Measurements from ENCODE around the gene LMTK2. TPM values are rescaled to one million over a fixed set of nuclear protein-coding genes. Genes with fewer than 3 reads are reported as not detected.

LMTK2 gene
- total and polyA plus RNA-seq, 2 donors (not counting 1 experiment from before 2014, with no cell fraction given): 4.9 to 13.1 TPM

DNA sequence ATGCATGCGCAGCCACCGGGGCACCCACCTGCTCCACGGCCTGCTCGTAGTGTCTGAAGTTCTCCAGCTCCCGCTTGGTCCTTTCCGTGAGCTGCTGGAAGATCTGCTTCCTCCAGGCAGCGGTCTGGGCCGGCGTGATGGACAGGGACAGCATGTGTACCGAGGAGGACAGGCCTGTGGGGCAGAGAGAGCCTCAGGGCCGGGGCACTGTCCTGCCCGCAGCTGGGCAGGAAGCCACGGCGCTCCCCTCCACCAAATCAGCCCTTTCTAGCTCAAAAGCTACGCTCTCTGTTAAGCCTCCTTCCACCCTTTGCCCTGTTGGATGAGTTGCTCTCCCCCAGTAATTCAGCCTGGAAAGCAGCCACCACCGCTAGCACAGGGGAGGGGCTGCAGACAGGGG lies 126.1 kb downstream of the LMTK2 start:
- no peaks in the 10 kb centered on the region for H3K4me1 ChIP-seq (ENCODE audit: control insufficient read depth in 2 of 2, insufficient read depth in 2 of 2, low read length in 2 of 2)
- H3K79me2 ChIP-seq (ENCODE audit: control insufficient read depth, insufficient read depth, low read length): no peaks in the 10 kb centered on the region
- H3K27me3 ChIP-seq (replicated peaks in 1 of 4; ENCODE audit: control extremely low read depth in 1 of 4, control insufficient read depth in 3 of 4, insufficient read depth in 4 of 4, low read length in 3 of 4): no peaks in the 10 kb centered on the region
- Mint-ChIP-seq H3K27ac (no peak overlapping the region), H3K4me1 (no peaks in the 10 kb centered on the region), H3K27me3 (no peaks in the 10 kb centered on the region), H3K4me3 (no peak overlapping the region), H3K9me3 (ENCODE audit: insufficient read depth) (no peaks in the 10 kb centered on the region)
- H3K4me3 ChIP-seq (ENCODE audit: control extremely low read depth in 1 of 5, extremely low read depth in 1 of 5, insufficient read depth in 1 of 5, low read depth in 2 of 5, low read length in 4 of 5): no peak overlapping the region
- CTCF ChIA-PET: no interaction called here
- TF ChIP-seq EZH2 (IDR thresholded peaks at IDR 0.05; ENCODE audit: borderline replicate concordance, insufficient read depth, low read depth, low read length, poor library complexity, severe bottlenecking) (no peak), CTCF (IDR thresholded peaks at IDR 0.05) (no peak)
- no peak overlapping the region for H3K9ac ChIP-seq (ENCODE audit: low read length)
- DNase-seq: no peak
- 97% methylated on average over 16 of the region's 16 CpGs for WGBS (ENCODE audit: insufficient coverage)
- no peak for ATAC-seq (ENCODE audit: low read depth)
- intact Hi-C loops (cut with micrococcal nuclease): no loop called here
- no peak overlapping the region for H2AFZ ChIP-seq (ENCODE audit: insufficient read depth, low read depth, low read length, poor library complexity, severe bottlenecking)
- H3K9me3 ChIP-seq (ENCODE audit: control extremely low read depth in 1 of 3, control insufficient read depth in 2 of 3, insufficient read depth in 1 of 3, low read length in 2 of 3): no peaks in the 10 kb centered on the region
- no peaks in the 10 kb centered on the region for H4K20me1 ChIP-seq (ENCODE audit: control insufficient read depth, insufficient read depth, low read length, poor library complexity, severe bottlenecking)
- H3K27ac ChIP-seq (ENCODE audit: low read length in 2 of 2): no peak overlapping the region
- no peak overlapping the region for H3K4me2 ChIP-seq (replicated peaks; ENCODE audit: low read depth, low read length, poor library complexity, severe bottlenecking)
- POLR2A ChIA-PET: no interaction called here
- H3K36me3 ChIP-seq (replicated peaks in 1 of 2; ENCODE audit: control extremely low read depth in 1 of 2, control insufficient read depth in 1 of 2, extremely low read depth in 1 of 2, insufficient read depth in 2 of 2, low read length in 1 of 2): peaks cover 0 to 48% of the 10 kb centered on the region in 2 experiments

GRCh38 chr7:98233219-98234070 lies 126.8 kb downstream of the LMTK2 start:
- Histone ChIP-seq H3K4me3 (ENCODE audit: control extremely low read depth in 1 of 5, extremely low read depth in 1 of 5, insufficient read depth in 1 of 5, low read depth in 2 of 5, low read length in 4 of 5) (no peak overlapping the region), H4K20me1 (ENCODE audit: control insufficient read depth, insufficient read depth, low read length, poor library complexity, severe bottlenecking) (no peaks in the 10 kb centered on the region), H3K27me3 (replicated peaks in 1 of 4; ENCODE audit: control extremely low read depth in 1 of 4, control insufficient read depth in 3 of 4, insufficient read depth in 4 of 4, low read length in 3 of 4) (no peaks in the 10 kb centered on the region), H3K4me2 (replicated peaks; ENCODE audit: low read depth, low read length, poor library complexity, severe bottlenecking) (no peak overlapping the region), H2AFZ (ENCODE audit: insufficient read depth, low read depth, low read length, poor library complexity, severe bottlenecking) (no peak overlapping the region), H3K9me3 (ENCODE audit: control extremely low read depth in 1 of 3, control insufficient read depth in 2 of 3, insufficient read depth in 1 of 3, low read length in 2 of 3) (no peaks in the 10 kb centered on the region), H3K79me2 (ENCODE audit: control insufficient read depth, insufficient read depth, low read length) (no peaks in the 10 kb centered on the region), H3K36me3 (replicated peaks in 1 of 2; ENCODE audit: control extremely low read depth in 1 of 2, control insufficient read depth in 1 of 2, extremely low read depth in 1 of 2, insufficient read depth in 2 of 2, low read length in 1 of 2) (peaks cover 0 to 47% of the 10 kb centered on the region in 2 experiments), H3K4me1 (ENCODE audit: control insufficient read depth in 2 of 2, insufficient read depth in 2 of 2, low read length in 2 of 2) (no peaks in the 10 kb centered on the region), H3K27ac (ENCODE audit: low read length in 2 of 2) (no peak overlapping the region), H3K9ac (ENCODE audit: low read length) (no peak overlapping the region)
- Mint-ChIP-seq H3K27ac (no peak overlapping the region), H3K9me3 (ENCODE audit: insufficient read depth) (no peaks in the 10 kb centered on the region), H3K27me3 (no peaks in the 10 kb centered on the region), H3K4me3 (no peak overlapping the region), H3K4me1 (no peaks in the 10 kb centered on the region)
- WGBS (ENCODE audit: insufficient coverage): 97% methylated on average over 31 of the region's 32 CpGs
- ChIA-PET POLR2A (no interaction called here), CTCF (interaction anchor here (0.9 kb wide), 1 partner anchor 67 kb away, joined by 3 read pairs; no protein-coding TSS in a partner anchor)
- DNase-seq: no peak
- TF ChIP-seq CTCF (IDR thresholded peaks at IDR 0.05): no peak
- TF ChIP-seq EZH2 (IDR thresholded peaks at IDR 0.05; ENCODE audit: borderline replicate concordance, insufficient read depth, low read depth, low read length, poor library complexity, severe bottlenecking): no peak
- no peak for ATAC-seq (ENCODE audit: low read depth)
- intact Hi-C loops (cut with micrococcal nuclease): no loop called here

Measured in B cell (primary cell).